Kidney tubule cell (primary cell): ENCODE measurements around the gene TBX20.

Source experiments
- DNase-seq: peaks from one replicate; pipeline ENCODE4 v3.0.0-alpha.2; 2018; ENCODE audit warnings: low spot score

TBX20 gene, protein sequence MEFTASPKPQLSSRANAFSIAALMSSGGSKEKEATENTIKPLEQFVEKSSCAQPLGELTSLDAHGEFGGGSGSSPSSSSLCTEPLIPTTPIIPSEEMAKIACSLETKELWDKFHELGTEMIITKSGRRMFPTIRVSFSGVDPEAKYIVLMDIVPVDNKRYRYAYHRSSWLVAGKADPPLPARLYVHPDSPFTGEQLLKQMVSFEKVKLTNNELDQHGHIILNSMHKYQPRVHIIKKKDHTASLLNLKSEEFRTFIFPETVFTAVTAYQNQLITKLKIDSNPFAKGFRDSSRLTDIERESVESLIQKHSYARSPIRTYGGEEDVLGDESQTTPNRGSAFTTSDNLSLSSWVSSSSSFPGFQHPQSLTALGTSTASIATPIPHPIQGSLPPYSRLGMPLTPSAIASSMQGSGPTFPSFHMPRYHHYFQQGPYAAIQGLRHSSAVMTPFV

DNA sequence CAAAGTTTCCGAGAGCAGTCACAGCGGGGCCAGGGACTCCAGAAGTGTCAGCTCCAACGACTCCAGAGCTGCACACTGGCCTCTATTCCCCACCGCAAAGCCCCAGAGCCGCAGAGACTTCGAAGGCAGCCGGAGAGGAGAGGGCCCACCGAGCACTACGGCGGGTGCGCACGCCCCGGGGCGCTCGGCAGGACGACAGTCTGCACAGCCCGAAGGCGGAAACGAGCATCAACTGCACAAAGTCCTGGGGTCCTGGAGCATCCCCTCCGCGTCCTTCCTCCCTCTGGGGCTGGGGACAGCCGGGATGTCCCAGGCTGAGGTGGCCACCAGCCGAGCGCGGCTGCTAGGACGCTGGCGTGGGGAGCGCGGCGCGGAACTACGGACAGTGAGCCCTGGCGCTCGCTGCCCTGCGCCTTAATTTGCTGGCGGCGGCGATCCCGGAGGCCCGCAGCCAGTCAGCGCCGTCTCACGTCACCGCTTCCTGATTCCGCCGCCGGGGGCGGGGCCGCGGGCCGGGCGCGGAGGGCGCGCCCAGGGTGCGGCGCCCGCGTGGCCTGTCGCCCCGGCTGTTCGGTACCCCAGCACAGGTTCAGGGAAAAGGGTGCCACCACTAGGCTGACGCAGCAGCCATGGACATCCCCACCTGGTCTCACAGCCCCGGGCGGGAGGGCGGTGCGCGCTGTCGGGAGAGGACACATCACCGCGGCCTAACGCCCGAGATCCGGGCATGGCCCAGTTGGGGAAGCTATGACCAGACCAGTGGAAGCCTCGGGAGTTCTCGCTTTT, at the start of gene TBX20:
TSS of gene TBX20 (minus strand) at position 391 of the 786 bp plus-strand sequence. CDS start 480 bp downstream, outside the sequence.
- DNase-seq, result peak; percentile 59

DNA sequence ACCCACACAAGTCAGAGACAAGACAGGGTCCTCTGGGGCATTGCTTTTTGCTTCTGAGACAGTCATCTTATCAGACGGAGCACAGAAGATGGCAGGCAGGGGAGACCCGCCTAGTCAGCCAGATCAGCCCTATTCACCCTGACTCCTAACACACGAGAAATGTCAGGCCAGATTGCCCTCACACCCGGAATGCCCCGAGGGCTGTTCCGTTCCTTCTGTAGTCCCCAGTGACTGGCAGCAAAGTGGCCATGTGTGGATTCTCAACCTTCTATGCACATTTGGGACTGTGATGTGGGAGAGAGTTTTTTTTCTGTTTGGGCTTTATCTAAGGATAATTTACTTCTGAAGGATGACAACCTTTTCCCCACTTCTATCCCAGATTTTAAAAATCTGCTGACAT, 35.5 kb upstream of the TBX20 start:
- DNase-seq, result no peak

DNA sequence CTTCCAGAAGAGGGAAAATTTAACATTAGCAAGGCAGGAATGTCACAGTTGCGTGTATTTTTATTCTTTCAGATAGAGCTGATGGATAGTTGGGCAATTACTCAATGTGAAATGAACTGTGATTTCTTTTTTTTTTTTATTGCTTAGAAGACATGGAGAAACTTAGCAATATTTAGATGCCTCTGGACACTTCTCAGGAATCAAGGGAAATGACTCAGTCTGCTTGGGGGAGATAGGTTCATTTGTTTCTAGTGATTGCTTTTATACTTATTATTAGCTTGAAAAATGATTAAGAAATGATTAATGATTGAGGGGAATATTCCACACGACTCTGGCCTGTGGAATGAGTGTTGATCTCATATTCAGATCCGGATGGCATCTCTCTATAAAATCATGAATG, 33.1 kb upstream of the TBX20 start:
- DNase-seq, result peak; percentile 38

DNA sequence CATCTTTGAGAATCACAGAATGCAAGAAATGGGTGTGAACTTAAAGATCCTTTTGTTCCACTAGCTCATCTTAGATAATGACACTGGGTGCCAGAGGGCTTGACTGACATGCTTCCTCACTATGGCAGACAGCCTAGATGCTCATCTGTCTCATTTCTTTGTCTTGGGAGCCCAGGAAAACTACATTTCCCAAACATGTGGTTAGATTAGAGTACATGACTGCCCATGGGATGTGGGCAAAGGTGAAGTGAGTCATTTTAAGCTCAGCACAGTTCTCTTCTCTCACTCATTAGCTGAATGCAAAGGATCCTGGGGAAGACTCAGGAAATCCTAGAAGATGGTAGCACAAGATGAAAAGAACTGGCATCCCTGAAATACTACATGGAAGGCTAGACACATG, 32.5 kb upstream of the TBX20 start:
- peak; percentile 78 for DNase-seq

DNA sequence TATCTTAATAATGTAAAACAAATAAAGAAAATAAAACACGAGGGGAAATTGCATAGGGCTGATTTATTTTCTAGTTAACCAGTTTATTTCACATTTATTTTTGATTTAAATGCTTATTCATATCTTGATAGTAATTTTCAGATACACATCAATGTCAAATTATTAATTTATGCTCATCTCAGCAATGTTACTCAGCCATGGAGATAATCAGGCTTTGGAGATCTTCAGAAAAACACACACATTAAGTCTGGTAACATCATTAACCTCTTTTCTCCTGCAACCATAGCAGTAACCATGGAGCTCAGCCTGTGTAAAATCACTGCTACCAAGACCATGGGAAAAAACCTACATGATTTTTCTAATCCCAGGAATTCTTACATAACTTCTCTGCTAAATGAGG, 31.9 kb upstream of the TBX20 start:
- no peak for DNase-seq

DNA sequence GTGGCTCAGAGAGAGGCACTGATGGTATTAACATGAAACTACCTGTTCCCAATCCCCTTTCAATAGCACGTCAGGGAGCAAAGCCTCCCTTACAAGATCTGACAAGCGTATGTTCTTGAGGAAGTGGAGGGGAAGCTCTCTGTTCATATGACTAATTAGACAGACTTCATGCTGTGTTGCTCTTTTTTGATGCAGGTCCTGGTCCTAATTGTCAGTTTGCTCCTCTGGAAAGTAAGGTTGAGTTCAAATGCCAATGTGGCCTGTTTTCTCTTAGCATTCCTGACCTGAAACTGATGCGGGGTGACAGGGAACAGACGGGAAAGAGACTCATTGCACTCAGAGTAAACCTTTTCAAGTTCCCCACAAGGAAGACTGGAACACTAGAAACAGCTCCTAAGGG, 27.0 kb upstream of the TBX20 start:
- no peak for DNase-seq

DNA sequence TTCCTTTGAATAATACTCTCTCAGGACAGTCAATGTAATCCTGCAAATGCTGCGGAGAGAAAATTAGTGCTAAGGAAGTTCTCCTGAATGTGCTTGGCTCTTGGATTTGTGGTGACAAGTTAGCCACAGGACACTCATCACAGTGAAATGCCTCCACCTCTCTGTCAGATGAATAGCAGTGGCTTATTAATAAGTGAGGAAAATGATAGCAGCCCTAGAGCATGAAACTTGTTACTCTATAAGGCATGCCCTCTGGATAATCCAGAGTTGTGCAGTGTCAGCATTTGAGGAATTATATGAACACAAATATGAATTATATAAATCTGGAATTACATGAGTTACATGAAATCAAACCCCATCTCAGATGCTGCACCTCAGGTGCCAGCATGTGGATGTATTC, 23.5 kb upstream of the TBX20 start:
- DNase-seq, result no peak

DNA sequence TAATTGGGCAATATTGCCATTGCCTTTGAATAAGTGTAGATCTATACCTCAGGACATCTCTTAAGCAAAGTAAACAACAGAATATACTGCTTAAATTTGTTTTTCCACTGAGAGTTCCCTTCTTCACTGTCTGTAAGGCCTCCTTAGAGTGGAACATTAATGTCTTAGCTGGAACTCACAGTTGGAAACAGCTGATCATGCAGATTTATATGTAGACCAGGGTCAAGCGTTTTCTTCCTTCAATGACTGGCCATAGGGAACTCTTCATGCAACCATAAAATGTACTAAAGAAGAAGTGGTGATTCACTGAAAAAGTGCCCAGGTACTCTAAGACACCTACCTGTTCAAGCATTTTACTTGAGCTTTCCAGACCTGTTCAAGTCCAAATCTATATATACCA, 18.3 kb upstream of the TBX20 start:
- DNase-seq, result no peak

DNA sequence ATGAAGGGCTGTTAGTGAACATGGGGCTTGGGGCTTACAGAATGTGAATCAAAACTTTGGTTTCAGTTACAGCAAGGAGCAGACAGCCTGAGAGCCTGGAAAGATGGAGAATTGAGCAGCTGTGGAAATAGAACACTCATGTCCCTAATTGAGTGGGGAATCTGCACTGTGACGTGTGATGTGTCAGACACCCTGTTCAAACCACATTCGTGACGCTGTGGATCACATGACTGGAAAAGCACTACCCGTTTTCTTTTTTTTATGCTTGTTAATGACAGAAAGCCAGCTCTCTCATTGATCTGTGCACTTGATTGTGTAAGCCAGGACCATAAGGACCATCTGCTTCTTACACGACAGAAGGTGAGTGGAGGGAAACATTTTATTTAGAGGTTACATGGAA, 15.1 kb upstream of the TBX20 start:
- no peak for DNase-seq

DNA sequence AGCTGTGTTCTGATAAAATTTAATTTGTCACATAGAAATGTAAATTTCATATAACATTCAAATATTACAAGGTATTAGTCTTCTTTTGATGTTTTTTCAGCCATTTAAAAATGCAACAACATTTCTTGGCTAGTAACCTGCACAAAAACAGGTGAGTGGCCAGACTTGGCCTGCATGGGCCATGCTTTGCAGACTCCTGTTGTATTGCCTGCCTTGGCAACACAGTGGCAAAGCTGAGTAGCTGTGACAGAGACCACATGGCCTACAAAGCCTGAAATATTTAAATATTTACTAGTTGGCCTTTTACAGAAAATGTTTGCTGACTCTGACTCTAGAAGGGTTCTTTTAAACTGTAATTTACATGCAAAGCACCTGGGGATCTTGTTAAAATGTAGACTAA, 13.5 kb upstream of the TBX20 start:
- DNase-seq, result no peak

DNA sequence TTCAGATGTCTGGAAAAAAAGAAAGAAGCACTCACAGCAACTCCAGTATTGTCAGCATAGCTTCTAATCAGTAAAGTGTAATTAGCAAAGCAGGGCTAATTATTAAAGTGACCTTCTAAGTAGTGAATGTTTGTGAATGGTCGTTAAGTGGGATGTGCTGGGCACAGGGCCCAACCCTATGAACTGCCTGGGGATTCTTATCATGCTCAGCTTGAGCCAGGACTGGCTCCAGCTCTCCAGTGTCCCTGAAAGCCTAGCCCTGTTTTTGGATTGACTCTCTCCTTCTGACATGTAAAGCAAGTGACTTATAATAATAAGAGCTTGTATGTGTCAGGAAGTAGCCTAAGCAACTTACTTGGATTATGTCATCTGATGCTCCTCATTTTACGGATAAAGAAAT, 9.5 kb upstream of the TBX20 start:
- DNase-seq, result no peak

DNA sequence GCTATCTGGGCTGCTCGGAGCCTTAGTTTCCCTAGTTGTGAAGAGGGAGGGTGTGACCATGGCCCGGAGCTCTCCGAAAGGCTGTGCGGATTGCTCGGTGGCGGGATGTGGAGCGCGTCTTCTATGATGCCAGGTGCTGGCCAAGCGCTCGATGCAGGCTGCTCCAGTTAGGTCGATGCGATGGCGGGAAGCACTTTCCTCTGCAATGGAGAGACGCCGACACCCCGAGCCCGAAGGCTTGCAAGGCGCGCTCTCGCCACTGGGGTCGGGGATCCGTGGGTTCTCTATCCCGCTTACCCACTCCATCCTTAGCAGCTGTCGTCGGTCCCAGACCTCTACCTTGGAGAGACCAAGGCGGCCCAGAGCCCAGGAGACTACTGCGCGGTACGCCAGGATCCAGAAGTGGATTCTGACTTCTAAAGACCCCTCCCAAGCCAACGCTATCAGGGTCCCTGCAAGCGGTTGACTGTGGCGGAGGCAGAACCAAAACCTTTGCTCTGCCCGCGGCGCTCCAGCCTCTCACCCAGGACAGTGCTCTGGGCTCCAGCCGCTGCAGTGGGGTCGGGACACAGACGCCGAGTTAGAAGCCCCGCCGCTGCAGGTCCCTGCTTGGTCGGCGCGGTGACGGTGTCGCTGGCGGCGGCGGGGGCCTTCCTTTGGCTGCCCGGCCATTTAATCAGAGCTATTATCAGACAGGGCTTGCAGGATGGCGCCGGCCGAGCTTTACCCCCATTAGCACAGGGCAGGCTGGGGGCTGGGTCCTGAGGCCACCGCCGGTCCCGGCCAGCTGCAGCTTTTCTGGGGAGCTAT, 7.8 kb upstream of the TBX20 start:
- DNase-seq, result no peak

DNA sequence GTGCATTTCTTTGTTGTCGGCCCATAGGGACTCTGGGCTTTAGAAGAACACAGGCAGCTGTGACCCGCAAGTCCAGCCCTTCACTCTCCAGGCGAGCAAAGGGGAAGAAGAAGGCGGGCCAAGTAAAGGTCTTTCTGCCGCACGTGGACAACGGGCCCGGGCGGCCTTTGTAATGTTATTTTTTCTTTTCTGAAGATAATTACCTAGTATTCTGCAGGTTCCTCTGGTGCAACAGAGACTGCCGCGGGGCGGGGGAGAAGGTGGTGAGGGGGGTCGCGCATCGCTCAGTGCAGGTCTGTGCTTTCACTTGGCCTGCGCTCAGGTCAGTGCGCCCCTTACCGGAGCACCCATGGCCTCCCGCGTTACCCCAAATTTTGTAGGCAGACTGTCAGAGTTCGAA, 7.1 kb upstream of the TBX20 start:
- DNase-seq, result no peak

DNA sequence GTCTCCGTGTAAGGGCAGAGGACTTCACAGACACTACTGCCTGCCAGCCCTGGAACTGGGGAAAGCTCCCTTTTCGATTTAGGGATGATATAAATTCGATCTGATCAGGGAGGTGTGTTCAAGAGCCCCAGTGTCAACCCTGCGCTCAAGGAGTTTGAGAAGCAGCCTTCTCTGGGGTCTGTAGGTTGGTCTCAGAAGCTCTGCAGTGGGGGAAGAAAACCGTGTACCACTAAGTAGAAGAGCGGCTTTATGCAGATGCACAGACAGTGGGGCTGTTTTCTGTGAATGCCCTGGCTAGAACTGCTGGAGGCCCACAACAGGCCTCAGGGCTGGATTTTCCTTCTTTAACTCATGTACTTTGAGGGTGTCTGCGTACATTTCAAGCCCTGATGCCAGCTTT, 6.3 kb upstream of the TBX20 start:
- DNase-seq, result no peak

DNA sequence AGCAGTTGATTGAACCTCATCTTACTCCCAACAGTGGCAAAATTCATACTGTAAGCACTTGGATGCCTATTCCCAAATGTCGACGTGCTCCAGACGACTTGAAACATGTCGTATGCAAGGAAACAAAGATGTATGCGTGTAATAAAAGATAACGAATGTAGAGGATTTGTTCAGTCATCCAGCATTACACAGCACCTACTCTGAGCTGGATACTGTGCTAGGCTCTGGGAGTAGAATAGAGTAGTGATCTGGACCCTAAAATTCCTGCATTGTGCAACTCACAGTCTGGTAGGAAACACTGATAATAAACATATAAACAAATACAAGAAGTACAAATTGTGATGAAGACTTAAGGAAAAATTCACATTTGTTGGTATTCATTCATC, 5.6 kb upstream of the TBX20 start:
- DNase-seq, result no peak

DNA sequence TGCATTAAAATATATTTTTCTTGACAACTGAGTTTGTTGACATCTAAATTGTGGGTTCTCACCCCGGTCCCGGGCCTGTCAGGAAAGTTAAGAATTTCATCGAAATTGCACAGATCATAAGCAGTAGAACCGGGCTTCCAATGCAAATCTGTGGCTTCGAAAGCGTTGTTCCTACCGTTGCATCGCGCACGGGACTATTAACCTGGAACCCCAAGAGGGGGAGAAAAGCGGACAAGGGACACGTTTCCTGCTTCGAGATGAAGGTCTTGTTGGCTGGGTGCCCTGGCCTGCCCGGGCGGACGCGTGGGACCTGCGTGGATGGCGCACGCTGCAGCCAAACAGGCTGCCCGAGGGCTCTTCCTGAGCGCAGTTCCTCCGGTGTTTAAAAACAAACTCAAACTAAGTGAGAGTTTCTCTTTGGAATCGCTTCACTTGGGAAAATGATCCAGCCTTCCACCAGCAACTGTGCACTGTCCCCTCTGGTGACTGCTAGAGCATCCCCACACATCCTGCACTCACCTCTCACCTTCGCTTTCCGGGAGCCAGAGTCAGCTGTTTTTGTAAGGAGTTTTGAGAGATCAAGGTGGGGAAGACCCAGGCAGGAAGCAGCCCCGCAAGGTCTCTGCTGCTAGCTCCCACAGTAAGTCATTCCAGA, 5.1 kb upstream of the TBX20 start:
- DNase-seq, result no peak

DNA sequence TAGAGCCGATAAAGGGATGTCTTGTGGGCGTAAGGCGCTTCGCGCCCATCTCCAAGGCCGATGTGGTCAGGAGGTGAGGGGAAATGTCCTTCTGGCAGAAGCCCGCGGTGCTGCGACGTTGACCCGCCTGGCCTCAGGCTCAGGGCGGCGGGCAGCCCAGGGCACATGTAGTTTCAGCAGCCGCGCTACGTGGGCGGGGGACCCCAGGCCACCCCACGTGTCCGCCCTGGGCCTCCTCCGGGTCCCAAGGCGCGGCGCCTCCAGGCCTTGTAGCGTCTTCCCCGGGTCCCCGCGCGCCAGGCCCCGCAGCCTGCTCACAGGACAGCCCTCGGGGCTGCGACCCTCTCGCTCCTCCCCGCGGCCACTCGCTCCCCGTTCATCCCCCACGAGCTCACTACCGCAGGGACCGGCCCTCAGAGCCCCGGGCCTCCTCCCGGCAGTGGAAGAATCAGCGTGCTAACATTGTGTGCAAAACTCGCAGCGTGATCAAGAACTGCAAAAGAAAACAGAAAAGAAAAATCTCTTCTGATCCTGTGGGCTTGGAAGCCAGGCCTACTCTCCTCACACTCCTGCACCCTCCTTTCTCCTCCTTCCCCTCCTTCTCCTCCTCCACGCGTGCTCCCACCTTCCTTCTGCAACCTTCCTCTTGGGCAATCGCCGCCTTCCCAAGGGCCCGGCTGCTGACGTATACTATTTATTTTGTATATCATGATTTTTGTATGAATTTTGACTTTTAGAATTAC, 4.4 kb upstream of the TBX20 start:
- no peak for DNase-seq

DNA sequence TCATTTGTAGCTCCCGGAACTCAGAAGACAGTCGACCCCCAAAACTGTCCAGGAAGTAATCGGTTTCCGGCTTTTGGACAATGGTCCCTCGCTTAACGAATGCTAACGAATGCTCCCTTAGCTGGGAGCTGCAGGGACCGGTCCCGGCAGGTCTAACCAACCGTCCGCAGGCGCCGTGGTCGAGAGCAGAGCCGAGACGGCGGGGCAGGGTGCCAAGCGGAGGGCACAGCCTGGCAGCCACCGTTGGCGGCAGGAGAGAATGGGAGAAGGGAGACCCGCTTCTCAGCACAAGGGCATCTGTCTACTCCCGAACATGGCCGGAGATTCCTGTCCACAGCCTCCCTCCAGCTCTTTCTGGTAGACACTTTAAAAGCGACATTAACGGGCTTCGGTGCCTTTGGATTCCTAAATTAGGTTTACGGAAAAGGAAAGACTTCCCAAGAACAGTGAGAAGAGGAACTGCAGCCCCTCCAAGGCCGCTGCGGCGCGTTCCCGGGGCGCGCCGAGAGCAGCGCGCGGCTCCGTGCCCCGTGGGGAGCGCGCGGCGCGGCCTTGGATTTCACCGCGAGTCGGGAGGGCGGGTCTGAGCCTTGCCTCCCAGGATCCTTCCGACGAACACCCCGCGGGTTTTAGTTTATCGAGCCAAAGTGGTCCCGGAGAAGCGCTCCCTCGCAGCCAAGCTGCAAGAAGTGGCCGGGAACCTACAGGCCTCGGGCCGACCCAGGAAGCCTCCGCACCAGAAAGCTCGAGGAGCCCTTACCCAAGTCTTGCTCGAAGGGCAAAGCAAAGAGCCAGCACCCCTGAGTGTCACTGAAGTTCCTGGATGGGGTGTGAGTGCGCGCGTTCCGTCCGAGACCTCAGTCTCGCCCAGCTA, 3.6 kb upstream of the TBX20 start:
- no peak for DNase-seq

DNA sequence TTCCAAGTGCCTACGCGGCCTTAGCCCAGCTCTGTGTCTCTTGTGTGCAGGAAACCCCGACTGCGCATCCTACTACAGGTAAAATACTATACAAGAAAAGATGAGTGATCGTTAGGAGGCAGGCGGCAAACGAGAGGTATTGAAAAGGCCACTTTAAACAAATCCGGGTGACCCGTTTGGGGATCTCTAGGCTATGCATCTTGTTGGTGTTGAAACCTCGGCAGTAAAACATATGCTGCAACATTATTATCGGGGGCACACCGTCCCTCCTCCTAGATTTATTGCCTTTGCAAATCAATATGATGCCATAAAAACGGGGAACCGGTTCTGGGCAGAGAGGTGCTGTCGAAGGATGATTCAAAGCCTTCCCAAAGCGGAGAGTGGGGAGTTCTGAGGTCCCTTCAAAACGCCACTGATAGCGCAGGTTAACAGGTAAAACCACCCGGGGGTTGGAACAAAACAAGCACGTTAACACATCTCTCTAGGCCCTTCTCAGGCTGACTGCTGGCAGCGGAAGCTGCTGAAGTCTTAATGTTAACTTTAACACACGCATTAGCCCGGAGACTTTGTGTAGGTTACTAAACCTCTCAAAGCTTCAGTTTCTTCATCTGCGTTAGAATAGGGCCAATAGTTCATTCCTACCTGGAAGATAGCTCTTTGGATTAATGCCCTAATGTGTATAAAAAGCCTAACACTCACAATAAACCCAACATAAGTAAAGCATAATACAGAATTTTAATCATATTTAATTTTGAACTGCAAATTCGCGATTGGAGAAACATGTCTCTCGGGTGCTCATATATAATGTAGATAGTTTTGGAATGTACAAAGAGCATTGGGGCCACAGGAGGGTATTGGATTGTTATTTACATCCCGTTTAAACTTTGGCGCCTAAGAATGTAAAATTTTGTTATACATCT, 2.6 kb upstream of the TBX20 start:
- DNase-seq, result no peak
